Ishikawa (cell line): ENCODE measurements around the gene MTHFD2.

Experiments used
- CEBPB ChIP-seq: IDR thresholded peaks from 2 replicates; pipeline ENCODE4 v1.6.1; 2012
- CREB1 ChIP-seq: IDR thresholded peaks from 2 replicates; pipeline ENCODE4 v1.6.1; 2012; ENCODE audit warnings: low read depth
- EGR1 ChIP-seq: IDR thresholded peaks from 2 replicates; pipeline ENCODE4 v1.6.1; 2012
- EP300 ChIP-seq: IDR thresholded peaks from 2 replicates; pipeline ENCODE4 v1.6.1; 2012; ENCODE audit warnings: borderline replicate concordance
- FOXM1 ChIP-seq: IDR thresholded peaks from 2 replicates; pipeline ENCODE4 v1.6.1; 2012; ENCODE audit warnings: low read depth, borderline replicate concordance
- NFIC ChIP-seq: IDR thresholded peaks from 2 replicates; pipeline ENCODE4 v1.6.1; 2012
- RAD21 ChIP-seq: IDR thresholded peaks from 2 replicates; pipeline ENCODE4 v1.6.1; 2012; ENCODE audit warnings: low read depth
- REST ChIP-seq: IDR thresholded peaks from 2 replicates; pipeline ENCODE4 v1.6.1; 2012; ENCODE audit warnings: low read depth, mild to moderate bottlenecking
- TAF1 ChIP-seq: IDR thresholded peaks from 2 replicates; pipeline ENCODE4 v1.6.1; 2012; ENCODE audit warnings: low read depth, mild to moderate bottlenecking
- TCF12 ChIP-seq: IDR thresholded peaks from 2 replicates; pipeline ENCODE4 v1.6.1; 2012; ENCODE audit warnings: low read depth
- TEAD4 ChIP-seq: IDR thresholded peaks from 2 replicates; pipeline ENCODE4 v1.6.1; 2012
- USF1 ChIP-seq: IDR thresholded peaks from 2 replicates; pipeline ENCODE4 v1.6.1; 2012
- YY1 ChIP-seq: IDR thresholded peaks from 2 replicates; pipeline ENCODE4 v1.6.1; 2012; ENCODE audit warnings: low read depth
- TF ChIP-seq, protein P1 (sequence below): IDR thresholded peaks from 2 replicates; pipeline ENCODE4 v1.6.1; 2012

DNA sequence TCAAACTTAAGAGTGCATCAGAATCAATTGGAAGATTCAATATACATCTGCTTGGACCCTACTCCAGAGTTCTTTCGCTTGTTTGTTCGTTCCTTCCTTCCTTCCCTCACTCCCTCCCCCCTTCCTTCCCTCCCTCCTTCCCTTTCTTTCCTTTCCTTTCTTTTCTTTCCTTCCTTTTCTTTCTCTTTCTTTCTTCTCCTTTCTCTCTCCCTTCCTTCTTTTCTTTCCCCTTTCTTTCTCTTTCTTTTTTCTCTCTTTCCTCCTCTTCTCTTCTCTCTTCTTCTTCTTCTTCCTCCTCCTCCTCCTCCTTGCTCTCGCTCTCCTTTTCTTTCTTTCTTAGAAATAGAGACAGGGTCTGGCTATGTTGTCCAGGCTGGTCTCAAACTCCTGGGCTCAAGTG is 45.9 kb downstream of the MTHFD2 start:
- TF ChIP-seq EP300: no peak
- no peak for TF ChIP-seq YY1
- no peak for TF ChIP-seq TAF1
- no peak for TF ChIP-seq TEAD4
- no peak for TF ChIP-seq CREB1
- TF ChIP-seq, protein P1, sequence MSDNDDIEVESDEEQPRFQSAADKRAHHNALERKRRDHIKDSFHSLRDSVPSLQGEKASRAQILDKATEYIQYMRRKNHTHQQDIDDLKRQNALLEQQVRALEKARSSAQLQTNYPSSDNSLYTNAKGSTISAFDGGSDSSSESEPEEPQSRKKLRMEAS: no peak
- TF ChIP-seq FOXM1: no peak
- TF ChIP-seq REST: no peak
- no peak for TF ChIP-seq RAD21
- TF ChIP-seq EGR1: no peak
- TF ChIP-seq CEBPB: no peak
- TF ChIP-seq NFIC: no peak
- no peak for TF ChIP-seq USF1
- no peak for TF ChIP-seq TCF12
